H7 (cell line): ENCODE results near the gene POLG. TPM values are rescaled to one million over a fixed set of nuclear protein-coding genes. Genes with fewer than 3 reads are reported as not detected.

Experiments
- total RNA-seq: library from RNA; depleted of rRNA; stranded (reverse); fragments of >200 nt; shearing (Covaris generic); gene quantifications from 2 replicates; pipeline ENCODE4 v1.2.3, GENCODE V29; 2014; rRNA removed

POLG gene
- total RNA-seq, 1 experiment from 2014 or later: 79.4 TPM

Other genes with a start within 250 kb of the POLG start
- gene ABHD2, start 246.4 kb downstream of the POLG start, total RNA-seq: 11.5 and 14.9 TPM in 2 replicates
- 0.15 TPM in 1 of 2 replicates, not detected in the other for gene RLBP1, start 113.2 kb downstream of the POLG start, total RNA-seq
- 54.4 and 69.6 TPM in 2 replicates for gene FANCI, start 90.8 kb downstream of the POLG start, total RNA-seq
- 0.67 TPM in 1 of 2 replicates, not detected in the other for gene RHCG, start 161.8 kb upstream of the POLG start, total RNA-seq
- gene TICRR, start 240.6 kb upstream of the POLG start, total RNA-seq: 19.2 and 24.1 TPM in 2 replicates